ENCODE measurements around the gene ITPKB. TPM values are rescaled to one million over a fixed set of nuclear protein-coding genes. Genes with fewer than 3 reads are reported as not detected.

ITPKB gene
- total RNA-seq, 1 donor from 2014 or later: 24.8 TPM

DNA sequence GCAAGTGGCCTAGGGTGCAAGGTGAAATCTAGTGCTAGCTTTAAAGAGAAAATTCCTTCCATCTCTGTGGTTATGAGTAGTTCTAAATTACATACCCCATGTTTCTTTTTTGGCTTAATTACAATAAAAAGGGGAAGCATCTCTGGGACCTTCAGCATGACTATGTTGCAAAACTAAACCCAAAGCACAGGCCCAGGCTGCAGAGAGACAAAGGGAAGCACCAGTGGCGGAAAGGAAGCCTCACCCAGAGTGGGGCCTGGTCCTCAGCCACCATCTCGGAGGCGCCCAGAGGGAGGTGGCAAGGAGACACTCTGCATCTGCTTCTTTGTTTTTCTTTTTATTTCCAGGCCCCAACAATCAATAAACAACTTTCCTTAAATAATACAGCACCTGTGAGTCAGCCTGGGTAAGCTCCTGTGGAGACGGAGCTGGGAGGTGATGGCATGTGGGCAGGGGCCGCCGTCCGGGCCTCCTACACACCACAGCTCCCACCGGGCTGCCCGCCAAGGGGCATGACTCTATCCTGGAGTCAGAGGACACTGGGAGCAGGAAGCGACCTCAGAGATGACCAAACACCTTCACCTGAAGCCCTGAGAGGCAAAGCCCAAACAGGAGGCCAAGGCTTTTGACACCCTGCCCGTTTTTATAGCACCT, 21.7 kb downstream of the ITPKB start:
- DNase-seq (ENCODE audit: missing footprints) (peak; percentile 83), ATAC-seq (peak; percentile 64)

DNA sequence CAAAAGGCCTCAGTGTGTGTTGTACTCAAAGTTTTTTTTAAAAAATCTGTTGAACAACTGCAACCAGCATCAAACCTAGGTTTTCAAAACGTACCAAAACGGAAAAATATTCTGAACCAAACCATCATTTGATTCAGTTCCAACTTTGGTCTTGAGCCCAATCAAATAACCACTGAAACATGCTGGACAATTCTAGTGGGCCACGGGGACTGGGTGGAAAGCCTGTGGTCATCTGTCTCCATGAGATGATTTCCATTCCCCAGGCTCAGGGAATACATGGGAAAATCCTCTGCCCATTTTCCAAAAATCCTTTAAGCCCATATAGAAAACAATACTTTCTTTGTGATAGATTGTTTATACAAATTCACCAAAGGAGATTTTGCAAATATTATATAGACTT, 22.5 kb downstream of the ITPKB start:
- ATAC-seq (no peak), DNase-seq (ENCODE audit: missing footprints) (no peak)
- intact Hi-C loops (cut with DNase I): no loop called here

More for the DNA sequence above, 21.7 kb downstream of the ITPKB start:
- intact Hi-C loops (cut with DNase I): no loop called here

DNA sequence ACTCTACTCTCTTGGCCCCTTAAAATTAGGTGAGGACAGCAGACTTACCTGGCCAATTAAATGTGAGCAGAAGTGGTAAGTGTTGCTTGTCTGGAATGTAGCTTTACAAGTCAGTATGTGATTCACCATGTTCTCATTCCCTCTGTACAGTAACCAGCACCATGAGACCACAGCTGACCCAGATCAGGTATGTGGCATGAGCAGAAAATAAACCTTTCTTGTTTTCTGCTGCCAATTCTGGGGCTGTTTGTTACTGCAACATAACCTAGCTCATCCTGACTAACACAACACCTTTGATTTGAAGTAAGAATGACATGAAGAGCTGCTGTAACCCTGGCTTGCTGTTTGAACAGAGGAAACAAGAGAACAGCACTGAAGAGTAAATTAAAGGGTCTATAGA, 24.9 kb downstream of the ITPKB start:
- ATAC-seq (no peak), DNase-seq (ENCODE audit: missing footprints) (no peak)
- intact Hi-C loops (cut with DNase I): no loop called here

DNA sequence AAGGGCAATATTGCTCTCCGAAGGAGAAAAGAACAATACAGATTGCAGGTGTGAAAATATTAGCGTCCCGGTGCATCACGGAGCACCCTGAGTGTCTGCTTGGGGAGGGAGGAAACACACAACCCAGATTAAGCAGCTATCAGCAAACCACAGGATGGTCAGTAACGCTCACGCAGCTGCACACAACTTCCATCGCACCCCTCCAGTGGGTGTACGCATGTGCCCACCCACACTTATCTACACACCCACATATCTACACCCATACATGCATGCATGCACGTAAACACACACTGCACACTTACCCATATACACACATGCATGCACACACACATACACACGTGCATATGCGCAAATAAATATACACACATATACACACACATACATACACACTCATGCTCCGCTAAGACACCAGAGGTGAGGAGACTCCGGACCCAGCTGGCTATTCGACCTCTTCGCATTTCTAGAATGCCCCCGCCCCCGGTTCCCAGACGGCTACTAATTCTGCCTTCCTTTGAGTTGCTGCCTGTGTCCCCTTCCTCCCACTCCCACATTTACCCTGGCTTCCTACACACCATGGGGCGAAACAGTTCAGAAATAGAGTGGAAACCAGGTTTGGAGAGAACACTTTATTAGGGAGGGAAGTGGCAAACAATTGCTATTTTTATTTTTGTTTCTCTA, 26.2 kb downstream of the ITPKB start:
- intact Hi-C loops (cut with DNase I): no loop called here
- ATAC-seq (no peak), DNase-seq (ENCODE audit: missing footprints) (no peak)

GRCh38 chr1:226711976-226712741, 26.9 kb downstream of the ITPKB start:
- no peak for DNase-seq (ENCODE audit: missing footprints)
- ATAC-seq: no peak
- intact Hi-C loops (cut with DNase I): no loop called here

DNA sequence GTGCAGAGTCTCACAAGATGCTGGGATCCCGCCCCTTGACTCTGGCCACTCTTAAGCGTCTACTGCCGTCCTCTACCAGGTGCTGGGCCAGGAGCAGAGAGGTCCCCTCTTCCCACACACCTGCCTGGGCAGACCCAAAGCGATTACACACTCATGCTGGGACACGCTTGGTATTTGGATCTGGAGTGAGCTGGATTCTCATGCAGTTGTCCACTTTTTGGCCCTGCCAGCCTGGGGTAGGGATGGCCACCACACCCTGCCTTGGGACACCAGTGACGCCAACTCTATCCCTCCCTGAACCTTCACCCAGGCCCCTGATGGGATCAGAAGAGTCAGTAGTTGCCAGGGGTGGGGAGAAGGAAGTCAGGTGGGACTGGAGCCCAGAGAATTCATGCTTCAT, 28.6 kb downstream of the ITPKB start:
- ATAC-seq (no peak), DNase-seq (ENCODE audit: missing footprints) (no peak)
- intact Hi-C loops (cut with DNase I): no loop called here

DNA sequence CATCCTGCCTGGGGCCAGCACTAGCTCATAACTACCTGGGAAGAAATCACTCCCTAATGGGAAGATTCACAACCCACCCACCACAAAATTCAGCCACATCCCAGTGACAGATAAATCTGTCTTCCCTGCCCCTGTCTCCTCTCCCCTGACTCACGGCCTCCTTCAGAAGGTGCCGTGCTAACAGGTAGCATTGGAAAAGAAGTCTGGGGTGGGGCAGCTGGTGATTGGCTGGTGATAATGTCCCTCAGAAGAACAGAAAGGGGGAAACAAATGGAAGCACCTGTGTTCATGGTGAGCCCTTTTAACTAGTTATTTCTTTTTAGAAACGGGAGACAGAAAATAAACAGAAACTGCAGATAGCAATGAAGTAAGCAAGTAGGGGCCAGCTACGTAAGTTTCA, 29.1 kb downstream of the ITPKB start:
- intact Hi-C loops (cut with DNase I): no loop called here
- DNase-seq (ENCODE audit: missing footprints): no peak
- no peak for ATAC-seq

DNA sequence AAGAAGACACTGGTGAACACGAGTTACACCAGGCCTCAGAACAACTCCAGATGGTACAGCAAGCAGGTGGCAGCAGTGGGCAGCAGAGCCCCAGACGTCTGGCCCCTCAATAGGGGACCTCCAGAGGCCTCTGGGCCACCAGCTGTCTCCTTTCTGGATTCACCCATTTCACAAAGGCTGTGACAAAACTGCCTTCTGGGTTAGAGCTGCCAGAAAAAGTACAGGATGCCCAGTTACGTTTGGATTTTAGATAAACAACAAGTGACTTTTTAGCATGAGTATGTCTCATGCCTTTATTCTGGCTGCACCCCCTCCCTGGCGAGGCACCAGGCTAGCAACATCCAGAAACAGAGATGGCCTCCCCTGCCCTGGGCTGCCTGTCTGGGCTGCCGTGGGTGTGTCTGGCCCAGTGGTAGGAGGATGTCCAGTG, 30.1 kb downstream of the ITPKB start:
- ATAC-seq (no peak), DNase-seq (ENCODE audit: missing footprints) (no peak)
- intact Hi-C loops (cut with DNase I): no loop called here

DNA sequence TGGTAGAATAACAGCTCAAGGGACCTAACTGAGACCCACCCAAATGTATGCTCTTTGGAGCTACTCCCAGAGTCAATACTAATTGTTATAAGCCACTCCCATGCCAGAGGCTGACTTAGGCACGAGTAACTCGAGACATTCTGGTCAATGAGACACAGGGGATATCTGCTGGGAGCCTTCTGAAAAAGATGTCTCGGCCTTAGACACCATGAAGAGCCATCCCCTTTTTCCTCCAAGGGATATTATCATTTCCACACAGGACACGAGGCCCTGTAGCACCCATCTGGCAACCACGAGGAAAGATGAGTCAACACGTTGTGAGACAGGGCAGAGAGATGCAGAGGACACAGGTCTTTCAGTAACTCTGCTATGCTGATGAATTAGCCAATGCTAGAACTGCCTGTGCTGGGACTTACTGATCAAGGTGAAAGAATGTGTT, 30.7 kb downstream of the ITPKB start:
- intact Hi-C loops (cut with DNase I): no loop called here
- no peak for ATAC-seq
- no peak for DNase-seq (ENCODE audit: missing footprints)

- DNase-seq (ENCODE audit: missing footprints) (no peak), ATAC-seq (no peak)
- intact Hi-C loops (cut with DNase I): no loop called here
Observed at GRCh38 chr1:226706684-226707083, 32.4 kb downstream of the ITPKB start.

GRCh38 chr1:226704169-226704937, 34.7 kb downstream of the ITPKB start:
- ATAC-seq: no peak
- DNase-seq (ENCODE audit: missing footprints): no peak
- intact Hi-C loops (cut with DNase I): no loop called here

GRCh38 chr1:226702957-226703831, 35.9 kb downstream of the ITPKB start:
- intact Hi-C loops (cut with DNase I): loop anchor here (2.0 kb wide), 1 partner anchor 32 kb away; no protein-coding TSS in a partner anchor
- ATAC-seq (peak; percentile 93), DNase-seq (ENCODE audit: missing footprints) (peak; percentile 91)

GRCh38 chr1:226702318-226702956, 36.6 kb downstream of the ITPKB start:
- no peak for DNase-seq (ENCODE audit: missing footprints)
- intact Hi-C loops (cut with DNase I): loop anchor here (2.0 kb wide), 1 partner anchor 32 kb away; no protein-coding TSS in a partner anchor
- ATAC-seq: peak; percentile 55

- ATAC-seq (no peak), DNase-seq (ENCODE audit: missing footprints) (no peak)
- intact Hi-C loops (cut with DNase I): no loop called here
Observed at GRCh38 chr1:226700861-226701260, 38.2 kb downstream of the ITPKB start.

DNA sequence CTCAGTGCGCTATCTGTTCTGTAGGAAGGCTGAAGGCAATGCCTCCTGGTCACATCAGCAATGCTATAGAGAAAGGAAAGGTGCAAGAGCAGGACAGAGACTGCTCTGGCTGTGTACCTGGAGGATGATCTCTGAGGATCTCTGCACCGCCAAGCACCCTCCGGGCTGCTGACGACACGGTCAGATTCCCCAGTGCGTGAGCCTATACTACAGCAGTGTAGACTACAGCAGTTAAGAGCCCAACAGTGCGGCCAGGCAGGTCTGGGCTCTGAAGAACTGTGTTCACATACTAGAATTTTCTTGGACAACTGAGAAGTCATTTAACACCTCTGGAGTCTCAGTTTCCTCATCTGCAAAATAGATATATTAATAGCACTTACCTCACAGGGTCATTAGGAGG, 39.9 kb downstream of the ITPKB start:
- ATAC-seq (no peak), DNase-seq (ENCODE audit: missing footprints) (no peak)
- intact Hi-C loops (cut with DNase I): no loop called here

- ATAC-seq (no peak), DNase-seq (ENCODE audit: missing footprints) (no peak)
- intact Hi-C loops (cut with DNase I): no loop called here
Observed at GRCh38 chr1:226698659-226699058, 40.4 kb downstream of the ITPKB start.

GRCh38 chr1:226697929-226698544, 41.0 kb downstream of the ITPKB start:
- no peak for ATAC-seq
- intact Hi-C loops (cut with DNase I): no loop called here
- DNase-seq (ENCODE audit: missing footprints): no peak
